IMR-90 (cell line): ENCODE measurements around the gene CKLF.

Experiments
- POLR2A ChIP-seq: IDR thresholded peaks from 2 replicates; pipeline ENCODE4 v1.6.1; 2012; ENCODE audit warnings: mild to moderate bottlenecking, low read depth, low read length
- RAD21 ChIP-seq: IDR thresholded peaks from 2 replicates; pipeline ENCODE4 v1.6.1; 2012; ENCODE audit warnings: low read length, improper control_type of control experiment

- TF ChIP-seq RAD21 = no peak
- no peak for TF ChIP-seq POLR2A
Measured at GRCh38 chr16:66561381-66562080, 9.2 kb downstream of the CKLF start.
